H9 (cell line): ENCODE results near the gene TAF3. TPM values are rescaled to one million over a fixed set of nuclear protein-coding genes. Genes with fewer than 3 reads are reported as not detected.

ENCODE experiments used
- DNase-seq: peaks from one replicate; pipeline ENCODE4 v3.0.0-alpha.2; 2017
- H2AFZ ChIP-seq: one replicate; pipeline ENCODE4 v1.6.1; 2013; ENCODE audit warnings: mild to moderate bottlenecking, low read length, control low read depth, moderate library complexity
- H2AK5ac ChIP-seq: 2 replicates; pipeline ENCODE4 v1.6.1; 2013; ENCODE audit warnings: low read length, control low read depth, mixed read lengths; ENCODE audit not compliant: insufficient read length
- H2BK120ac ChIP-seq: one replicate; pipeline ENCODE4 v1.6.1; 2013; ENCODE audit warnings: low read depth, mild to moderate bottlenecking, low read length, control low read depth, inconsistent platforms; ENCODE audit not compliant: poor library complexity, severe bottlenecking
- H2BK12ac ChIP-seq: 2 replicates; pipeline ENCODE4 v1.6.1; 2013; ENCODE audit warnings: low read length, control low read depth, mixed read lengths, low read depth; ENCODE audit not compliant: insufficient read length
- H2BK15ac ChIP-seq: 2 replicates; pipeline ENCODE4 v1.6.1; 2013; ENCODE audit warnings: low read depth, low read length, control low read depth
- H2BK20ac ChIP-seq: one replicate; pipeline ENCODE4 v1.6.1; 2013; ENCODE audit warnings: low read depth, mild to moderate bottlenecking, low read length, control low read depth, inconsistent platforms; ENCODE audit not compliant: poor library complexity, severe bottlenecking
- H2BK5ac ChIP-seq: 2 replicates; pipeline ENCODE4 v1.6.1; 2013; ENCODE audit warnings: low read length, control low read depth, mixed read lengths; ENCODE audit not compliant: insufficient read length
- H3K14ac ChIP-seq: 2 replicates; pipeline ENCODE4 v1.6.1; 2013; ENCODE audit warnings: low read length, control low read depth; ENCODE audit not compliant: insufficient read depth
- H3K18ac ChIP-seq: 2 replicates; pipeline ENCODE4 v1.6.1; 2013; ENCODE audit warnings: low read depth, mild to moderate bottlenecking, mixed read lengths, low read length, control low read depth; ENCODE audit not compliant: insufficient read length
- H3K23ac ChIP-seq: 2 replicates; pipeline ENCODE4 v1.6.1; 2013; ENCODE audit warnings: low read length, control low read depth, mixed read lengths, low read depth; ENCODE audit not compliant: insufficient read length
- H3K23me2 ChIP-seq: 2 replicates; pipeline ENCODE4 v1.6.1; 2013; ENCODE audit warnings: low read depth, mild to moderate bottlenecking, mixed read lengths, low read length, control low read depth; ENCODE audit not compliant: insufficient read length, poor library complexity, severe bottlenecking
- H3K27ac ChIP-seq: 2 replicates; pipeline ENCODE4 v1.5.1; 2013; ENCODE audit warnings: low read length, control low read depth, mixed read lengths, low read depth; ENCODE audit not compliant: insufficient read length
- H3K27me3 ChIP-seq: 2 replicates; pipeline ENCODE4 v1.6.1; 2013; ENCODE audit warnings: low read length, control low read depth, inconsistent platforms; ENCODE audit not compliant: insufficient read depth
- H3K4ac ChIP-seq: 2 replicates; pipeline ENCODE4 v1.6.1; 2013; ENCODE audit warnings: low read depth, mild to moderate bottlenecking, control low read depth, inconsistent platforms, low read length, moderate library complexity
- H3K4me1 ChIP-seq: 2 replicates; pipeline ENCODE4 v1.6.1; 2013; ENCODE audit warnings: low read length, control low read depth, inconsistent platforms; ENCODE audit not compliant: insufficient read depth
- H3K4me2 ChIP-seq: 2 replicates; pipeline ENCODE4 v1.6.1; 2013; ENCODE audit warnings: low read length, control low read depth, mixed read lengths; ENCODE audit not compliant: insufficient read length, insufficient read depth
- H3K56ac ChIP-seq: 2 replicates; pipeline ENCODE4 v1.6.1; 2013; ENCODE audit warnings: low read depth, mild to moderate bottlenecking, mixed read lengths, low read length, control low read depth; ENCODE audit not compliant: insufficient read length
- H3K79me1 ChIP-seq: 2 replicates; pipeline ENCODE4 v1.6.1; 2013; ENCODE audit warnings: low read depth, mild to moderate bottlenecking, moderate library complexity, low read length, control low read depth, inconsistent platforms; ENCODE audit not compliant: insufficient read depth, poor library complexity, severe bottlenecking
- H3K79me2 ChIP-seq: 2 replicates; pipeline ENCODE4 v1.6.1; 2013; ENCODE audit warnings: low read length, control low read depth, inconsistent platforms; ENCODE audit not compliant: insufficient read depth
- H3K9ac ChIP-seq: 2 replicates; pipeline ENCODE4 v1.6.1; 2013; ENCODE audit warnings: low read length, control low read depth, mixed read lengths; ENCODE audit not compliant: insufficient read length; ENCODE audit errors: extremely low read depth
- H3K9me3 ChIP-seq: one replicate; pipeline ENCODE4 v1.6.1; 2013; ENCODE audit warnings: low read depth, low read length, inconsistent platforms; ENCODE audit not compliant: control insufficient read depth
- H3T11ph ChIP-seq: one replicate; pipeline ENCODE4 v1.6.1; 2013; ENCODE audit warnings: mild to moderate bottlenecking, low read length, control low read depth, inconsistent platforms
- H4K20me1 ChIP-seq: one replicate; pipeline ENCODE4 v1.6.1; 2013; ENCODE audit not compliant: control insufficient read depth, insufficient read length, insufficient read depth
- H4K5ac ChIP-seq: 2 replicates; pipeline ENCODE4 v1.6.1; 2013; ENCODE audit warnings: low read depth, mild to moderate bottlenecking, mixed read lengths, low read length, control low read depth; ENCODE audit not compliant: insufficient read length
- H4K8ac ChIP-seq: replicated peaks from 2 replicates; pipeline ENCODE4 v1.6.1; 2013; ENCODE audit warnings: low read length, control low read depth, mixed read lengths, low read depth; ENCODE audit not compliant: insufficient read length
- H4K91ac ChIP-seq: 2 replicates; pipeline ENCODE4 v1.6.1; 2013; ENCODE audit warnings: low read depth, mild to moderate bottlenecking, moderate library complexity, mixed read lengths, low read length, control low read depth; ENCODE audit not compliant: insufficient read length
- H3K27ac Mint-ChIP-seq, 3 experiments: 2 replicates in 2 of 3; 3 replicates in 1 of 3; pipeline ENCODE4 v1.8.0; 2020 to 2021; ENCODE audit warnings: mixed read lengths in 3 of 3, mild to moderate bottlenecking in 1 of 3, moderate library complexity in 1 of 3
- H3K27me3 Mint-ChIP-seq: 2 replicates; pipeline ENCODE4 v1.8.0; 2021; ENCODE audit warnings: low read depth, mild to moderate bottlenecking, moderate library complexity, mixed read lengths
- H3K36me3 Mint-ChIP-seq, 3 experiments: 2 replicates in 2 of 3; 3 replicates in 1 of 3; pipeline ENCODE4 v1.8.0; 2020 to 2021; ENCODE audit warnings: low read depth in 3 of 3, mixed read lengths in 3 of 3; ENCODE audit not compliant: insufficient read depth in 1 of 3
- H3K4me1 Mint-ChIP-seq, 2 experiments: 2 replicates each; pipeline ENCODE4 v1.8.0; 2020; ENCODE audit warnings: mixed read lengths in 2 of 2
- H3K4me3 Mint-ChIP-seq, 2 experiments: 2 replicates in 1 of 2; 3 replicates in 1 of 2; pipeline ENCODE4 v1.8.0; 2020 to 2021; ENCODE audit warnings: mild to moderate bottlenecking in 2 of 2, mixed read lengths in 2 of 2, moderate library complexity in 1 of 2
- H3K9me3 Mint-ChIP-seq, 2 experiments: 2 replicates in 1 of 2; 3 replicates in 1 of 2; pipeline ENCODE4 v1.8.0; 2020; ENCODE audit warnings: mild to moderate bottlenecking in 2 of 2, mixed read lengths in 2 of 2, moderate library complexity in 1 of 2
- WGBS: extraction: QIAGEN DNeasy Blood & Tissue Kit; methylation state at CpG from one replicate; pipeline ENCODE4 v1.1.7; 2013; ENCODE audit warnings: missing lambda C conversion rate, low lambda C conversion rate, mixed read lengths; ENCODE audit not compliant: insufficient read length; ENCODE audit errors: extremely low coverage; 5-methylcytosine and 5-hydroxymethylcytosine counted together
- total RNA-seq: library from RNA; stranded (reverse); gene quantifications from 2 replicates; pipeline ENCODE4 v1.2.1, GENCODE V29; 2021
- TF ChIP-seq, protein P1 (sequence below): fragments of 200-600 bp; sonication (generic); conservative IDR thresholded peaks from 3 replicates; pipeline ENCODE4 v1.8.0; 2021; ENCODE audit warnings: antibody characterized with exemption, mild to moderate bottlenecking

The TAF3 gene
- total RNA-seq, 1 experiment from 2014 or later = 10.2 TPM

DNA sequence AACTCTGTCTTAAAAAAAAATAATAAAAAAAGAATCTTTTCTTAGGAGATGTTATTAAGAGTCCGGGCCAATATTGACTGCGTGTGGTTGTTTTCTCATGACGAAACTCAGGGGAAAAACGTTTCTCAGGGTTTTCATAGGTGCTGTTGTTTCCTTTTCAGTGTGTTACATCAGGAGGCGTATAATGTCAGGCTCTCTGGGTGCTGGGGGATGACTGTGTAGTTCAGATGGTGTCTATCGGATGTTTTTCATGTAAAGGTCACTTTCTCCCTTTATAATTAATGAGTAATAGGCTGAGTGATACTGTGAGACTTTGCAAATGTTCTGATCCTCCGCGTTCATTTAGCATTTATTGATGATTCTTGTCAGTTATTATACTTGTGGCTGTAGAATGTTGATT lies 84.1 kb downstream of the TAF3 start:
- no peak overlapping the region for H2AFZ ChIP-seq
- no peak overlapping the region for H3K4me2 ChIP-seq
- Mint-ChIP-seq H3K9me3 (no peaks in the 10 kb centered on the region), H3K4me1 (peaks cover 10 to 13% of the 10 kb centered on the region in 2 experiments), H3K27me3 (no peaks in the 10 kb centered on the region), H3K36me3 (no peaks in the 10 kb centered on the region), H3K4me3 (no peak overlapping the region), H3K27ac (no peak overlapping the region)
- no peak overlapping the region for H3K9ac ChIP-seq
- no peak overlapping the region for H2BK120ac ChIP-seq
- no peak overlapping the region for H3K4ac ChIP-seq
- no peaks in the 10 kb centered on the region for H3K27me3 ChIP-seq
- no peaks in the 10 kb centered on the region for H3K9me3 ChIP-seq
- no peak overlapping the region for H3T11ph ChIP-seq
- H2BK20ac ChIP-seq = no peak overlapping the region
- H4K20me1 ChIP-seq = no peaks in the 10 kb centered on the region
- H4K8ac ChIP-seq = no peak overlapping the region
- no peak overlapping the region for H3K56ac ChIP-seq
- H4K5ac ChIP-seq = no peak overlapping the region
- no peak overlapping the region for H2BK5ac ChIP-seq
- no peaks in the 10 kb centered on the region for H3K79me2 ChIP-seq
- H3K27ac ChIP-seq = no peak overlapping the region
- no peaks in the 10 kb centered on the region for H3K4me1 ChIP-seq
- no peak overlapping the region for H2BK15ac ChIP-seq
- TF ChIP-seq, protein P1, sequence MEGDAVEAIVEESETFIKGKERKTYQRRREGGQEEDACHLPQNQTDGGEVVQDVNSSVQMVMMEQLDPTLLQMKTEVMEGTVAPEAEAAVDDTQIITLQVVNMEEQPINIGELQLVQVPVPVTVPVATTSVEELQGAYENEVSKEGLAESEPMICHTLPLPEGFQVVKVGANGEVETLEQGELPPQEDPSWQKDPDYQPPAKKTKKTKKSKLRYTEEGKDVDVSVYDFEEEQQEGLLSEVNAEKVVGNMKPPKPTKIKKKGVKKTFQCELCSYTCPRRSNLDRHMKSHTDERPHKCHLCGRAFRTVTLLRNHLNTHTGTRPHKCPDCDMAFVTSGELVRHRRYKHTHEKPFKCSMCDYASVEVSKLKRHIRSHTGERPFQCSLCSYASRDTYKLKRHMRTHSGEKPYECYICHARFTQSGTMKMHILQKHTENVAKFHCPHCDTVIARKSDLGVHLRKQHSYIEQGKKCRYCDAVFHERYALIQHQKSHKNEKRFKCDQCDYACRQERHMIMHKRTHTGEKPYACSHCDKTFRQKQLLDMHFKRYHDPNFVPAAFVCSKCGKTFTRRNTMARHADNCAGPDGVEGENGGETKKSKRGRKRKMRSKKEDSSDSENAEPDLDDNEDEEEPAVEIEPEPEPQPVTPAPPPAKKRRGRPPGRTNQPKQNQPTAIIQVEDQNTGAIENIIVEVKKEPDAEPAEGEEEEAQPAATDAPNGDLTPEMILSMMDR = no peak
- WGBS = no CpG with 5 or more reads among the region's 8 CpGs
- no peak overlapping the region for H3K14ac ChIP-seq
- H3K18ac ChIP-seq = no peak overlapping the region
- no peaks in the 10 kb centered on the region for H3K23me2 ChIP-seq
- no peak overlapping the region for H4K91ac ChIP-seq
- no peak overlapping the region for H3K23ac ChIP-seq
- no peak for DNase-seq
- H3K79me1 ChIP-seq = no peaks in the 10 kb centered on the region
- no peak overlapping the region for H2AK5ac ChIP-seq
- H2BK12ac ChIP-seq = no peak overlapping the region
